ENCODE results near the gene USP36. TPM values are rescaled to one million over a fixed set of nuclear protein-coding genes. Genes with fewer than 3 reads are reported as not detected.

USP36 gene
- polyA plus RNA-seq, 1 donor (not counting 4 experiments of a cell fraction or from before 2014, with no cell fraction given) = 25.2 TPM

DNA sequence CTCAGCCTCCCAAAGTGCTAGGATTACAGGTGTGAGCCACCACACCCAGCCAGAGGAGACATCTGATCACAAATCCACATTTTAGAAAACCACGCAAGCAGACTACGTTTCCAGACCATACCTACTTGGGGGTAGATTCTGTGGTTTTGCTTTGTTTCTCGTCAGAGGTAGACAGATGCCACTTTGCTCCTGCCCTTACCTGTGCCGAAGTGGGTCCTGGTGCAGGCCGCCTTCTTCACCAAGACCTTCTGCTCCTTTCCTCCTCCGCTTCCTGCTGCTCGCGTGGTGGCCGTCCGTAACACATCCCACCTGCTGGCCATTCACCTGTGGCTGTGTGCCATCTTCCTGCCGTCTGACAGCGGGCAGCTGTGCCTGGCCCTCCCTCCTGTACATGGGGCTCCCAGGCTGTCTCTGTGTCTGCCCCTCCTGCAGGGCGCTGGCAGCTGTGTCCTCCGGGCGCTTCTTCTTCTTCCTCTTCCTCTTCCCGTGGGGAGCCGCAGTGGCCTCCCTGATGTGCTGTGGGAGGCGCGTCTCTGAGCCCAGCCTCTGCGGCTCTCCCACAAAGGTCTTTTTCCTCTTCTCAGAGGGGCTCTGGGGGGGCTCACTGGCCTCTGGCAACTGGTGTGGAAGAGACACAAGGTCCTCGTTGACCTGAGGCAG is 37.3 kb downstream of the USP36 start:
- Histone ChIP-seq H3K4me1 (ENCODE audit: control insufficient read depth, extremely low read depth, insufficient read depth, low read length) (peaks cover 5% of the 10 kb centered on the region), H3K27me3 (ENCODE audit: control insufficient read depth, extremely low read depth, insufficient read depth, low read length) (no peaks in the 10 kb centered on the region), H3K79me2 (ENCODE audit: control insufficient read depth, insufficient read depth, low read length) (peaks cover 6% of the 10 kb centered on the region), H2AFZ (ENCODE audit: control insufficient read depth, low read length) (no peak overlapping the region), H3K9me1 (ENCODE audit: control insufficient read depth, extremely low read depth, insufficient read depth, low read length) (no peaks in the 10 kb centered on the region), H3K9ac (ENCODE audit: control insufficient read depth, extremely low read depth, insufficient read depth, low read length) (no peak overlapping the region), H3K4me2 (ENCODE audit: control insufficient read depth, extremely low read depth, insufficient read depth, low read depth, low read length) (no peak overlapping the region), H3K27ac (ENCODE audit: control insufficient read depth, insufficient read depth, low read length) (no peak overlapping the region), H3K4me3 (ENCODE audit: control insufficient read depth in 2 of 3, extremely low read depth in 1 of 3, insufficient read depth in 2 of 3, low read depth in 1 of 3, low read length in 3 of 3) (no peak overlapping the region), H4K20me1 (ENCODE audit: control insufficient read depth, extremely low read depth, insufficient read depth, low read length) (no peaks in the 10 kb centered on the region), H3K9me3 (ENCODE audit: control insufficient read depth, low read depth, low read length) (no peaks in the 10 kb centered on the region), H3K36me3 (ENCODE audit: control insufficient read depth in 2 of 2, extremely low read depth in 1 of 2, insufficient read depth in 2 of 2, low read length in 2 of 2) (peaks cover 50 to 59% of the 10 kb centered on the region in 2 experiments)
- dilution Hi-C loops (cut with MboI; ENCODE audit: extremely low pct_ligation_motif_present, low sequenced_read_pairs) = no loop called here
- DNase-seq (ENCODE audit: low read depth, low spot score) (no peak), FAIRE-seq (no peak)
- TF ChIP-seq CTCF (optimal IDR thresholded peaks at IDR 0.05 in 1 of 3, IDR thresholded peaks at IDR 0.05 in 1 of 3, conservative IDR thresholded peaks at IDR 0.05 in 1 of 3; ENCODE audit: extremely low read depth in 1 of 3, insufficient read depth in 2 of 3, low read length in 3 of 3) (no peak), EZH2 (IDR thresholded peaks at IDR 0.05; ENCODE audit: low read length) (no peak)

- H3K27me3 ChIP-seq (ENCODE audit: control insufficient read depth, extremely low read depth, insufficient read depth, low read length) = no peaks in the 10 kb centered on the region
- H3K36me3 ChIP-seq (ENCODE audit: control insufficient read depth in 2 of 2, extremely low read depth in 1 of 2, insufficient read depth in 2 of 2, low read length in 2 of 2) = peaks cover 51 to 61% of the 10 kb centered on the region in 2 experiments
- no peak overlapping the region for H3K27ac ChIP-seq (ENCODE audit: control insufficient read depth, insufficient read depth, low read length)
- no peak overlapping the region for H2AFZ ChIP-seq (ENCODE audit: control insufficient read depth, low read length)
- dilution Hi-C loops (cut with MboI; ENCODE audit: extremely low pct_ligation_motif_present, low sequenced_read_pairs) = no loop called here
- peaks cover 5% of the 10 kb centered on the region for H3K4me1 ChIP-seq (ENCODE audit: control insufficient read depth, extremely low read depth, insufficient read depth, low read length)
- H3K79me2 ChIP-seq (ENCODE audit: control insufficient read depth, insufficient read depth, low read length) = peaks cover 6% of the 10 kb centered on the region
- H4K20me1 ChIP-seq (ENCODE audit: control insufficient read depth, extremely low read depth, insufficient read depth, low read length) = peaks cover 3% of the 10 kb centered on the region
- no peak for FAIRE-seq
- no peak overlapping the region for H3K4me3 ChIP-seq (ENCODE audit: control insufficient read depth in 2 of 3, extremely low read depth in 1 of 3, insufficient read depth in 2 of 3, low read depth in 1 of 3, low read length in 3 of 3)
- no peaks in the 10 kb centered on the region for H3K9me3 ChIP-seq (ENCODE audit: control insufficient read depth, low read depth, low read length)
- no peak for DNase-seq (ENCODE audit: low read depth, low spot score)
- H3K4me2 ChIP-seq (ENCODE audit: control insufficient read depth, extremely low read depth, insufficient read depth, low read depth, low read length) = no peak overlapping the region
- peaks cover 2% of the 10 kb centered on the region for H3K9me1 ChIP-seq (ENCODE audit: control insufficient read depth, extremely low read depth, insufficient read depth, low read length)
- TF ChIP-seq EZH2 (IDR thresholded peaks at IDR 0.05; ENCODE audit: low read length) = no peak
- no peak for TF ChIP-seq CTCF (optimal IDR thresholded peaks at IDR 0.05 in 1 of 3, IDR thresholded peaks at IDR 0.05 in 1 of 3, conservative IDR thresholded peaks at IDR 0.05 in 1 of 3; ENCODE audit: extremely low read depth in 1 of 3, insufficient read depth in 2 of 3, low read length in 3 of 3)
- no peak overlapping the region for H3K9ac ChIP-seq (ENCODE audit: control insufficient read depth, extremely low read depth, insufficient read depth, low read length)
Observed at GRCh38 chr17:78802459-78802858, 38.2 kb downstream of the USP36 start.
